Peyer's patch (tissue), 4 donors: ENCODE measurements around the gene CDH4.

Experiments used
- POLR2A ChIP-seq, 2 donors: fragments of 450-650 bp; IDR thresholded peaks; one replicate each; pipeline ENCODE4 v1.5.1; 2017; ENCODE audit warnings: antibody characterized with exemption in 2 of 2, mild to moderate bottlenecking in 2 of 2, moderate library complexity in 2 of 2
- TF ChIP-seq, protein P1 (sequence below), 6 experiments: fragments of 450-650 bp in 4 of 6; fragments of 200-600 bp in 2 of 6; sonication (generic) in 1 of 6; IDR thresholded peaks; one replicate each; pipeline ENCODE4 v1.5.1; 2017 to 2019; ENCODE audit warnings: antibody characterized with exemption in 6 of 6, mild to moderate bottlenecking in 3 of 6, moderate library complexity in 1 of 6

DNA sequence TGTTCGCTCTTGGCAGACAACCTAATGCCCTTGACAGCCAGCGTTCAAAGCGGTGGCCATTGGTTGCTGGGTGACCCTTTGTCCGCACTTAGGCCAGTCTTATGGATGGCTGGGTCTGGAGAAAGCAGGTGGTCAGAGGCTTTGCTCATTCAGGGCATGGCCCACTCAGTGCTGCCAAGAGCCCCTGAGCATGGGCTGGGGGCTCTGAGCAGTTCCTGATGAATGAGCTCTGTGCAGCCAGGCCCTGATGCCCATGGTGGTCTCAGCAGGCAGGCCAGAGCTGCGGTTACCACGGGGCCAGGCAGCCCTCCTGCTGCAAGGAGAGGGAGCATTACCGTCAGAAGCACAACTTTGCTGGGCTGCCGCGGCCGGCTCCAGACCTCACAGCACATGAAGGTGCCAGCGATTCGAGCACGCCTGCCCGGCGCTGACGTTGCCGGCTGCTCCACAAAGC is 36.3 kb downstream of the CDH4 start:
- TF ChIP-seq, protein P1, sequence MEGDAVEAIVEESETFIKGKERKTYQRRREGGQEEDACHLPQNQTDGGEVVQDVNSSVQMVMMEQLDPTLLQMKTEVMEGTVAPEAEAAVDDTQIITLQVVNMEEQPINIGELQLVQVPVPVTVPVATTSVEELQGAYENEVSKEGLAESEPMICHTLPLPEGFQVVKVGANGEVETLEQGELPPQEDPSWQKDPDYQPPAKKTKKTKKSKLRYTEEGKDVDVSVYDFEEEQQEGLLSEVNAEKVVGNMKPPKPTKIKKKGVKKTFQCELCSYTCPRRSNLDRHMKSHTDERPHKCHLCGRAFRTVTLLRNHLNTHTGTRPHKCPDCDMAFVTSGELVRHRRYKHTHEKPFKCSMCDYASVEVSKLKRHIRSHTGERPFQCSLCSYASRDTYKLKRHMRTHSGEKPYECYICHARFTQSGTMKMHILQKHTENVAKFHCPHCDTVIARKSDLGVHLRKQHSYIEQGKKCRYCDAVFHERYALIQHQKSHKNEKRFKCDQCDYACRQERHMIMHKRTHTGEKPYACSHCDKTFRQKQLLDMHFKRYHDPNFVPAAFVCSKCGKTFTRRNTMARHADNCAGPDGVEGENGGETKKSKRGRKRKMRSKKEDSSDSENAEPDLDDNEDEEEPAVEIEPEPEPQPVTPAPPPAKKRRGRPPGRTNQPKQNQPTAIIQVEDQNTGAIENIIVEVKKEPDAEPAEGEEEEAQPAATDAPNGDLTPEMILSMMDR (IDR thresholded peaks at IDR 0.05), result no peak
- no peak for TF ChIP-seq POLR2A (IDR thresholded peaks at IDR 0.05)
